Cerebellar cortex (tissue), 1 donor: ENCODE data around the gene MYH7.
"Not testable (repeated sequence)": the region's sequence is repeated elsewhere in the genome, so short reads cannot be mapped to it uniquely, and the experiment has no call there.

Source experiments
- DNase-seq: peaks from one replicate; pipeline ENCODE4 v3.0.0-alpha.2; 2015; ENCODE audit warnings: low spot score

Gene MYH7

DNA sequence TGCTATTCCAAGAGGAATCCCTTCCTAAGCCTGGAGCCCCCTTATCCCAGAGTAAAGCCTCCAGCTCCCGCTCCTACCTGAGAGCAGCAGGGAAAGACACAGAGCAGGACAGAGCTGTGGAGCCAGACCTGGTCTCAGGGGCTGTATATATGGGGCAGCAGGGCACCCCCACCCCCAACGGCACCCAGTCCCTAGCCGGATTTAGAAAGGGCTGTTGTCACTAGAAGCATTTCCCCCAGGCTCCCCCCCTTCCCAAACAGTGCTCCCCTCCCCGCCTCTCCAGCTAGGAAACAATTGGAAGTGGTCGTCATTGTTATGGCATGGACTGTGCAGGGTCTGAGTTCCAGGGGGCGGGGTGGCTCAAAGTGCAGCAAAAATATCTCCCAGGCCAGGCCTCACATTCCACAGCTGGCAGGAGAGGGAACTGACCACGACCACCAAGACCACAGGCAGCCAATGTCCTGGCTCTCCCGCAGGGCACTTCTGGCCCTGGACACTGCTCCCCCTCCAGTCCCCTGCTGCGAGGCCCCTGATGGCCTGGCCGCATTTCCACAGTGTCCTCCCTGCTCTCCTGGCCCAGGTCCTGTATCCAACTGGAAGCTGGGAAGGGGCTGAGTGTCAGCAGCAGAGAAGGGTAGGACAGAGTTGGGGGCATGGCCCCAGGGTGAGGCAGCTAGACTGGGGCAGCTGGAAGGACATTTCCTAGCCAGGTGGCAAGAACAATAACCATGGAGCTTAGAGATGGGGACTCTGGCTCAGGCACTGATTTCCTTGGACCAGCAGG is at the start of gene MYH7:
Gene MYH7, minus strand, starts transcription at position 118 of the 784 bp plus-strand sequence. CDS start 1,928 bp downstream, outside the sequence.
- no peak for DNase-seq

DNA sequence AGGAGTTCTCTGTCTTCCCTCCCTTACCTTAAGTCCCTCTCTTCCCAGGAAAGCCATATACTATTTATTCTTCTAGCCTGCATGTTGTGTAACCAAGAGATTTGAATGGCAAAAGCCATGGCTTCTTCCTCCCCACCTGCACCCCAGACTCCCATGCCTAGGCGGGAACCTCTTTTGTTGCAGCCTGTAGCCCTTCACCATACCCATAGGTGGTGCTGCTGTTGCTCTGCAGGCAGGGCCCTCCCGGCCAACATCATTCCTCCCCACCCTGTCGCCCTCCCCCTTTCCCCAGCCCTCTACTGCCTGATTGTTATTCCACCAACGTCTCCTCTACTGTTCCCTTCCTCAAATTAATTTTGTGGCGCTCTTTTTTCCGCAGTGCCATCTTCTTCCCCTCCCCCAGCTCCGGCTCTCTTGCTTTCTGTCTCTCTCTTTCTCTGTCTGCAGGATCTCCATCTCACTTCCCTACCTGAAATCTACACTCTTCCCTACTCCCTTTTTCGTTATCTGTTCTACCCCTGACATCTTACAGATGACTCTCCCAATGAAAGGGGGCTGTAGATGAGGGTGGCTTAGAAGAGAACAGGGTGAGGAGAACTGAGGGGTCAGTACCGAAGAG is 47.9 kb upstream of the MYH7 start:
- peak; percentile 90 for DNase-seq

DNA sequence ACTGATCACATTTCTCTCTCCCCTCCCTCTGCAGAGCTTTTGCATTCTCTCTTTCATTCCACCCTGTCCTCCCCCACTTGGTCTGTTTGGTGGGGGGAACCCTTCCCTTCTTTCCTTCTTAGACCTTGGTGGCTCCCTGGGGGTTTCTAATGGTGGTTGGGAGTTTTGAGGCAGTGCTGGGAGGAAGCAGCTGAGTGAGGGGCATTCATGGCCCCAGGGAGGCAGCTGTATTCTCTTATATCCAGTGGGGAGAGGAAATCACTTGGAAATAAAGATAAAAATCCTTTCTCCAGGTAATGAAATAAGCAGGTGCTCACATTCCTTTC is 47.3 kb upstream of the MYH7 start:
- no peak for DNase-seq

DNA sequence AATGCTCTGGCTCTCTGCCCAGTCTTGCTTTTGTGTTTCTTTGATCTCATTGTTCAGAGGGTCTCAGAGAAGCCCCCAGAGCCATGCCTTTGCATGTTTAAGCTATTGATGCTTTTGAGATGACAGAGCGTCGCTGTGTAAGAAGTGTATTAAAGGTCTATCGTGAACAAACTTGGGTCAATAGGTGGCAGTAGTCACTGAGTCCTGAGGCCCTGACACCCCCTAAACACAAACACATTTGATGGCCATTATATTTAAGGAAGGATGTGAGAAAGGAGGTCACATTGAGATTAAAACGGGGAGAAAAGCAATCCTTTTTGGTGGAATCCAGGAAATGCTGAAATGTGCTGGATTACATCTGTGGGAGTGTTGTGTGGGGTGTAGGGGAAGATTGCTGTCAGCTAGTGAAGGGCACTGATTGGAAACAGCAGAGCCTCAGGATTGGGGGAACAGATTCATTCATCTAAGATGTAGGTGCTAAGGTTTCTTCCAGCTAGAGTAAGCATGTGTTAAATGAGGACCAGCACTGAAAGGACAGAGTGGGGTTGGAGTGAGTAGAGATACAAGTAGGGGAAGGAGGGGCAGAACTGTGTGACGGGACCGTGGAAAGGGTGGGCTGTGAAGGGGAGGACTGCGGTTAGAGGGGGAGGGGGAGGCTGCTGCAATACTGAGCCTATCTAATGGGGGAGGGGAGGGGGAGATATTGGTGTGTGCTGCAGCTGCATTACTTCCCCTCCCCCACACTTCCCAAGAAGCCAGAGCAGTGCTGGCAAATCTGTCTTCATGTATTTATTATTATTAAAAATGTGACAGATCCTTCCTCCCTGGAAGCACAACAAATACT is 46.7 kb upstream of the MYH7 start:
- DNase-seq = peak; percentile 81

DNA sequence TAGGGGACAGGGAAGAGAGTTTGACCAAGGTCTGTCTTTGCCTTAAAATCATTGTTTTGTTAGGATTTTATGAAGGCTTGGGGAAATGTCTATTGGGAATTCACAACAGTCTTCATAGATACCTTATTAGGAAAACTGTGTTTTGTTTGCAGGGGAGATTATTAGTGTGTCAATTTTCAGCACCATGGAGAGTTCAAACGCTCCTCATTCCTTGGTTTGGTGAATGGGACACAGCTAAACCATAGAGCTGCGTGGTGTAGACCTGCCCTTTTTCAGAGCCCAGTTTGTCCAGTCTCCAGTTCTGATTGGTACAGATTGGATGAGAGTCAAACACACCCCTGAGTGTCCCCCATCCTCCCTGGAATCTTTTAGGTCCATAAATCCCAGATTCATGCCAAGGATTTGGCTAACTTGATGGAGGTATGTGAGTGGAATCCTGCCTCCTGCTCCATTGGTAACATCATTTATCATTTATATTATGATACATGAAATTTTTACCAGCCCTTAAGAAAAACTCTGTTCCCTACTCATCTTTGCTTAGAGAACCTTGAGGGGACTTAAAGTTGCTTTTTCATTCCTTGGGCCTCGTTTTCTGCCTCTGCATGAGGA is 46.0 kb upstream of the MYH7 start:
- no peak for DNase-seq

DNA sequence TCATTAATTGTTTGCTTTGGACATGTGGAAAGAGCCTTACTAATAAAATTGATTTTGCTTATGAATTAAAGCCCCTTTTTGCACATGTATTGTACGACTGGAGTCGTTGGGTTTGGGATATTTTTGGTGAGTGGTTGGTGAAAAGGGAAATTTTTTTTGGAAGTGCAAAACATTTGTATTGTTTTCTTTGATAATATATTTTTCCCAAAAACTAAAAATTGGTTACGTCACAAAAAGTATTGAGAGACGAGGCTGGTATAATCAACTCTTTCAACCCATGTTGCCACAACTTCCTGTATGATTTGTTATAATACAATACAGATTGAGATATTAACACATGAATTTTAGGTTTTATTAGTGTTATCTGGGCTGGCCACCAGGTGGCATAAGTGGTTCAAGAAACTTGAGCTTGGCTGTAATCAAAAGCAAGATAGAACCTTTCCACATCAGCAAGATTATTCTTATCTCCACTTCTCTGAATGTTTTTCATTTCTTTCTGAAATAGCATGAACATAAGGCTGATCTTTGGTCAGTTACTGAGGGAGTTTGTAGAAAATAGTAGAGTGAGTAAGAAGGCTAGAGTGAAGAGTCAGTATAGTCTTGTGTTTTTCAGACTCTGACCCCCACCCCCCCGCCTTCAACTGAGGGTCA is 42.8 kb upstream of the MYH7 start:
- peak; percentile 78 for DNase-seq

DNA sequence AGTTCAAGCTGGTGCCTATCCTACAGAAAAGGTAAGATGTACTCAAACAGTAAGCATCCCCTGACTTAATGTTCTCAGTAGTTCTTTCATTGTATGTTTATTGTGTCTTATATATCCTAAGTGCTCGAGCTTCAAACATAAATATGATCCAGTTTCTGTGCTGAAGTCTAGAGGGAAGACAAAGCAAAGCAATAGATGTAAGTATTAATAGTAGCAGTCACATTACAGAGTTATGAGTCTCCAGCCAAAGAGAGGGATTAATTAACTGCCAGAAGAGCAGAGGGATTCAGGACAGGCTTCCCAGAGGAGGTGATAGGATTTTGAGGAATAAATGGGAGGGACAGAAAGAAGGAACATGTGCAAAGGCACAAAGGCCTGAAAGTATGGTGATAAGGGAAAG is 35.5 kb upstream of the MYH7 start:
- DNase-seq = no peak

DNA sequence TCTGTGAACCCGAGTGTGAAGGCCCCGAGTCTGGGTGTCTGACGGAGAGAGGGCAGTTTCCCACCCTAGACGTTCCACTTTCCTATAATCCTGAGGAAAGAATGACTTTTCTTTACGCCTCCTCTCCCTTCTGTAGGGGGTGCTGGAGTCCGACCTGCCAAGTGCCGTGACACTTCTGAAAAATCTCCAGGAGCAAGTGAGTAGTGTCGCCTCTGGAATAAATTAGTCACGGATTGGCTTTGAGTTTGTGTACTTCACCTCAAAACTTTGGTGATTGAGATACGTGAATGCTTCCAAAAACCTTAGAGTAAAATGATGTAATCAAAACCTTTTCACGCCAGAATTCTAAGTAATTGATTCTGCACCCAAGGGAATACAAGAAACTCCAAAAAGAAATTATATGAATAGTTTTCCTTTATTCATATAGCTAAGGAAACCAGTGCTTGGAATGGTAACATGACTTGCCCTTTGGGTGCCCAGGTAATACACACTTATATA is 34.5 kb upstream of the MYH7 start:
- DNase-seq = no peak

DNA sequence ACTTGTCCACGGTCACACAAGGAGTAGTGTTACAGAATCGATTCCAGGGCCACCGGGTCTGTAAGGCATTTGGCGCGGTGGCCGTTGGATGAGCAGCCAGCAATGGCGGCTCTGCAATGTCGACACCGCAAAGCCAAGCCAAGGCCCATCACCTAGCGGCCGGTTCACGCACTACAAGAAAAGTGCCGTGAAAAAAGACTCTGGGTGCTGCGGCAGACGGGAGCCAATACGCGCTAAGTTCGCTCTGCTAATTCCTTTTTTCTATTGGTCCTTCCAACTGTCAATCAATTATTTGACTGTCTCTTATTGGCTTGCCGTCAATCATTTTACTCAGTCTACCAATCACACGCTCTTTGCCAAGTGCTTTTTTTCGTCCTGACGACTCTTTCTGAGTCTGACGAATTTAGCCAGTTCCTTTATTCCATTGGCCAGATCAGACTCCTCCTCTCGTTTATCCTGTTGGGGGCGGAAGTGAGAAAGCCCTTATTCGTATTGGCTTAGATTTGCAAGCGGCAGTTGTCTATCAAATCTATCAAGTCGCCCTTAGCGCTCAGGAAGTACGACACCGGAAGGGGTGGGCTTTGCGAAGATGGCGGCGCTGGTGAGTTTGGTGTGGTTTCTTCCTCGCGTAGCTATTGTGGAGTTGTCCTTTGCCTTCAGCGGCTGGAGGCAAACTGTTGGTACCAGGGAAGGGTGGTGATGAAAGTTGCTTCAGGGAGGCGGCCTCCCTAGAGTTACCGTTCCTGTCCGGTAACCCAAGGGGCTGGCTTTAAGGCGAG is 33.9 kb upstream of the MYH7 start, which contains the start of gene NGDN:
Gene NGDN, plus strand, starts transcription at position 577 of the 779 bp plus-strand sequence. Its CDS starts 13 bp downstream, at position 590.
- peak; percentile 100 for DNase-seq

DNA sequence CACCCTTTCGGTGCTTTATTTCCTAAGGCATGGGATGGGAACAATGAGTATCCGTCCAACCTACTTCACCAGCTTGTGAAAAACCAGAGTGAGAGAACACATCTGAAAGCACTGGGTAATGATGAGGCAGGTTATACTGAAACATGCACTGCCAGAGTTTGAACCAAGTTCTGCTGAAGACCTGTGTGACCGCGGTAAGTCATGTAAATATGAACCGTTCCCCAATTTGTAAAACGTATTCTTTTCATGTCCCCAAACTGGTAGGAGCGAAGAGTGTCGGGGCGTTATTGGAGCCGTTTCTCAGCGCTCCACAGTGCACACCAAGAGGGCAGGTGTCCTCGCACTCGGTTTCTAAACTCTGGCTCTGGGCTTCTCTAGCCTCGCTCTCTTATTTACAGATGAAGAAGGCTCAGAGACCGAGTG is 33.3 kb upstream of the MYH7 start:
- DNase-seq = no peak

DNA sequence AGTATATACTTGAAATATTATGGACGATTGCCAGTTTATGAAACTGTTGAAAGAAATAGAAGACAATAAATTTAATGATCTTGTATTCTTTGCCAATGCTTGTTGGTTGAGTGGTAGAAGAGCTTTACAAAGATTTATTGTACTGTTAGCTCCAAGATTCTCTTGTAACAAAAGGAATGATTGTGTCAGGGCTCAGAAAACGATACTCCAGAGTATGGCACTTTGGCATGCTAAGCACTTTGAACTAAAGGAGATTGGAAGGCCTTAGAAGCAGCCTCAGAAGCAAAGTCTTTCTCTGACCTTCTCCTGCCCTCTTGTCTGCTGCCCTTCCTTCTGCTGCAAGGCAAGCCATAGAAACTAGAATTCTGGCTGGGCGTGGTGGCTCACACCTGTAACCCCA is 29.8 kb upstream of the MYH7 start:
- no peak for DNase-seq

DNA sequence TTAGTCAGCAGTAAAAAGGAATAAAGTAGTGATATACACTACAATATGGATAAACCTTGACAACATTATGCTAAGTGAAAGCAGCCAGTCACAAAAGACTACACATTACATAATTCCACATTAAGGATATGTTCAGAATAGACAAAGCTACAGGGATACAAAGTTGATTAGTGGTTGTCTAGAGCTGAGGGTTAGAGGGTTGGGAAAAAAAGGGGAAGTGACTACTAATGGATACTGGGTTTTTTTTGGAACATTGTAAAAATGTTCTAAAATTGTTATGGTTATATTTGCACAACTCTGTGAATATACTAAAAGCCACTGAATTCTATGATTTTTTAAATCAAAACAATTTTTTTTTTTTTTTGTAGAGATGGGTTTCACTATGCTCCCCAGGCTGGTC is 29.2 kb upstream of the MYH7 start:
- DNase-seq = no peak

DNA sequence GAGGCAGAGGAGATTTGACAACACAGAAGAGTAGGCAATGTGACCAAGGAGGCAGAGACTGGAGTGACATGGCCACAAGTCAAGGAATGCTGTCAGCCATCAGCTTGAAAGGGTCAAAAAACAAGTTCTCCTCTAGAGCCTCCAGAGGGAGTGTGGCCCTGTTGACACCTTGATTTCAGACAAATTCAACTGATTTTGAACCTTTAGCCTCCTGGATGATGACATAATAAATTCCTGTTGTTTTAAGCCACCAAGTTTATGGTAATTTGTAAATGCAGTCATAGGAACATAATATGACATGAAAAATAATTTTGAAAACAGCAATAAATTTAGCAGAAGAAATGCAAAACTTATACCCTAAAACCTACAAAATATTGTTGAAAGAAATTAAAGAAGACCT is 25.5 kb upstream of the MYH7 start:
- DNase-seq = no peak

DNA sequence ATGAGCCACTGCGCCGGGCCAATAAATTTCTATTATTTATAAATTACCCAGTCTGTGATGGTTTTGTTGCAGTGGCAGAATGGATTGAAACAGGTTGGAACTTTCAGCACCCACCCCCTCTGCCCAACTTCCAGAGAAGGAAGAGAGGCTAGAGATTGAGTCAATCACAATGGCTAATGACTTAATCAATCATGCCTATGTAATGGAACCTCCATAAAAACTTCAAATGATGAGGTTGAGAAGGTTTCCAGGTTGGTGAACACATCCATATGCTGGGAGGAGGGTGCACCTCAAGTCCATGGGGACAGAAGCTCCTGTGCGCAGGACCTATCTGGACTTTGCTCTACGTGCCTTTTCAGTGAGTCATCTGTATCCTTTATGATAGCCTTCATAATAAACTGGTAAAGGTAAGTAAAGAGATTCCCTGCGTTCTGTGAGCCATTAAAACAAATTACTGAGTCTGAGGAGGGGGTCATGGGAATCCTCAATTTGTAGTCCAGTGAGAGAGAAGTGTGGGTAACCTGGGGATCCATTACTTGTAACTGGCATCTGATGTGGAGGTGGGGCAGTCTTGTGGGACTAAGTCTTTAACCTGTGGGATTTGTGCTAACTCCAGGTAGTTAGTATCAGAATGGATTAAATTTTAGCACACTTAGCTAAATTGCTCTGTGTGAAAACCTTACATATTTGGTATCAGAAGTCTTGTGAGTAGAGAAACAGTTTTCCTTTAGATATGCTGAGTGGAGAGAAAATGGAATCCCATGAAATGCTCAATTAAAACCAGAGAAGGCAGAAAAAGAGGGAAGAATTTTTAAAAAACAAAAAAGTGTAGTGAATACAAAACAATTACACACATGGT is 22.4 kb upstream of the MYH7 start:
- DNase-seq = no peak

DNA sequence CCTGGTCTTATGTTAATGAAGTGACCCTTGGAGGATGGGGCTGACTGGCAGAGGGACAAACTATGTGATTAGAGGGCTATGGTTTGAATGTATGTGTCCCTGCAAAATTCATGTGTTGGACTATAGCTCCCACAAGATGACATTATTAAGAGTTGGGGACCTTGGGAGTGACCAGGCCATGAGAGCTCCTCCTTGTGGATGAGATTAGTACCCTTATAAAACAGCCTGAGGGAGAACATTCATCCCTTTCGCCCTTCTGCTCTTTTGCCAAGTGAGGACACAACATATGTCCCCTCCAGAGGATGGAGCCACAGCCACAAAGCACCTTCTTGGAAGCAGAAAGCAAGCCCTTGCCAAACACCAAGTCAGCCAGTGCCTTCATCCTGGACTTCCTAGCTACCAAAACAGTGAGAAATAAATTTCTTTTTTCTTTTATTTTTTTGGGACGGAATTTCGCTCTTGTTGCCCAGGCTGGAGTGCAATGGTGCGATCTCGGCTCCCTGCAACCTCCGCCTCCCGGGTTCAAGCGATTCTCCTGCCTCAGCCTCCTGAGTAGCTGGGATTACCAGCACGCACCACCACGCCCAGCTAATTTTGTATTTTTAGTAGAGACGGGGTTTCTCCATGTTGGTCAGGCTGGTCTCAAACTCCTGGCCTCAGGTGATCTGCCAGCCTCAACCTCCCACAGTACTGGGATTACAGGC is 21.6 kb upstream of the MYH7 start:
- DNase-seq = not testable (repeated sequence)

DNA sequence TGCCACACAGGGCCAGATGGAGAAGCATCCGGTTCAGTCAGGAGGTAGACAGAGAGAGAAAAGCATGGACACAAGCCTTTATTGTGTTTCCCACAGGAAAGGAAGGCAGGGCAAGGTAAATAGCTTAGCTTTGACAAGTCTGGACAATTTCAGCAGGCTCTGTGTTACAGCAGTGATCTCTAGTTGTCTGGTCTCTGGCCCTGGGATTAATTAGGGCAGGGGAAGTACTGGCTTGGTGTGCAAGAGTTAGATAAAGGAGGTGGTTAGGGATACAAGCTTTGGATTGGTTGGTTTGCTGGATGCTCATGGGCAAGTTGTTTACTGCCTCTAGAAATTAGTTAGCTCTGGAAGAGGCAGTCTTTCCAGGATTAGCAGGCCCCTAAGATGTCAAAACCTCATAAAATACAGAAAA is 19.0 kb upstream of the MYH7 start:
- no peak for DNase-seq

DNA sequence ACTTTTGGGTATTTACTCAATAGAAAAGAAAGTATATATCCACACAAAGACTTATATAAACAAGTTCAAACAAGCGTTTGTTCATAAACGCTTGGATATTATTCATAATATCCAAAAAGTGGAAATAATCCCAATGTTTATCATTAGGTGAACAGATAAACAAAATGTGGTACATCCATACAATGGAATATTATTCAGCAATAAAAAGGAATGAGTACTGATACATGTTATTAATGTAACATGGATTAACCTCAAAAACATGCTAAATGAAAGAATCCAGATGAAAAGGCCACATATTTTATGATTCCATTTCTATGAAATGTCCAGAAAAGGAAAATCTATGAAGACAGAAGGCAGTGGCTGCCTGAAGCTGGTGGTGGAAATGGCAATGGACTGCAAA is 16.8 kb upstream of the MYH7 start:
- DNase-seq = no peak

DNA sequence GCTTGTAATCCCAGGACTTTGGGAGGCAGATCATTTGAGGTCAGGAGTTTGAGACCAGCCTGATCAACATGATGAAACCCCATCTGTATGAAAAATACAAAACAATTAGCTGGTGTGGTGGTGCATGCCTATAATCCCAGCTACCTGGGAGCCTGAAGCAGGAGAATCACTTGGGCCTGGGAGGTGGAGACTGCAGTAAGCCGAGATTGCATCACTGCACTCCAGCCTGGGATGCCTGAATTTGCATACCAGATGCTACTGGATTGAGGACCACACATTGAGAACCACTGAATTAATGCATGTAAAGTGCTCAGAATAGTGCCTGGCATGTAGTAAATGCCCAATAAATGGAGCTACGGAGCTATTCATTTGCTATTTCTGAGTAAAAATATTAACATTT is 14.9 kb upstream of the MYH7 start:
- no peak for DNase-seq

DNA sequence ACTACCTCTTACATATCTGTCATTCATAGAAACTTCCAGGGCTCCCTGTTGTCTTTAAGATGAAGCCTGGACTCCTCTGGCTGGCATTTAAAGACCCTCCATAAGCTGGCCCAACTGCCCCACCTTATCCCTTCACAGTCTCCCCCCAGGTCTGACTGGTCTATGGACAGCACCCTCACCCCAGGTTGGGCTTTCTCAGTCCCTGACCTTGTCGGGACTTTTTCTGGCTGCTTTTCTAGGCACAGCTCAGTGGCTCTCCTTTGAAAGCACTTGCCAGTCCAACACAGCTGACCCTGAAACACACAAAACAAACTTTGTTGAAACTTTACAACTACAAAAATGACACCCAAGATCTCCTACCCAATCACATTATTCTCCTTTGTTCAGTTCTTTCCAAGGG is 13.9 kb upstream of the MYH7 start:
- no peak for DNase-seq
